ENCODE results near the gene PNMA8C. TPM values are rescaled to one million over a fixed set of nuclear protein-coding genes. Genes with fewer than 3 reads are reported as not detected.

The PNMA8C gene
- total RNA-seq, 4 donors from 2014 or later = 0.12 to 0.39 (median 0.27) TPM; not detected in 1

DNA sequence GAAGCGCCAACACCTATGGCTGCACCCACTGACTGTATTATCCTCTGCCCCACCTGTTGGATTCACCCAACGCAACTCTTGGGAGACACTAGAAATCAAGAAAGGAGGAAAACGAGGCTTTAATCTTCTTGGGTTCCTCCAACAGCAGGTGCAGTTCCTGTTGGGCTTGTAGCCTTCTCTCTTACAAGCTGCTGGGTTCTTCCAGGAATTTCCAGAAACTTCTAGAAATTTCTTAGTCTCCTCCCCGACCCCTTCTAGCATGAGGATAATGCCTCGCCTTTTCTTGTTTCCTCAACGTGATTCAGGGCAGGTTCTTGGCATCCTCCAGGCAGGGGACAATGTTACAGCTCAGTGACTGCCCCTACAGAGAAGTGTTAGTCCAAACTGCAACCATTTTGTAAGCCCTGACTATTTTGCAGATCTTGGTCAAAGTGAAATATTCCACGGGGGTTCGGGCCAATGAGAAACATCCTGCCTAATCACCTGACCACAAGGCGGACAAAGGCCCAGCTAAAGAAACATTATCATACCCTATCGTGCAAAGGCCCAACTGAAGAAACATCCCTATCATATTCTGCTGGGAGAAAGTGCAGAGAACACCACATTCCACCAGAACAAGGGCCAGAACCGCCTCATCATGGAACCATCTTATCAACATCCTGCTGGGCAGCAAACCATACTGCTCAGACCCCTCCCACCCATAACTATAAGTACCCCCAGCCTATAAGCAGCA lies 43.2 kb upstream of the PNMA8C start:
- TF ChIP-seq, protein P1, sequence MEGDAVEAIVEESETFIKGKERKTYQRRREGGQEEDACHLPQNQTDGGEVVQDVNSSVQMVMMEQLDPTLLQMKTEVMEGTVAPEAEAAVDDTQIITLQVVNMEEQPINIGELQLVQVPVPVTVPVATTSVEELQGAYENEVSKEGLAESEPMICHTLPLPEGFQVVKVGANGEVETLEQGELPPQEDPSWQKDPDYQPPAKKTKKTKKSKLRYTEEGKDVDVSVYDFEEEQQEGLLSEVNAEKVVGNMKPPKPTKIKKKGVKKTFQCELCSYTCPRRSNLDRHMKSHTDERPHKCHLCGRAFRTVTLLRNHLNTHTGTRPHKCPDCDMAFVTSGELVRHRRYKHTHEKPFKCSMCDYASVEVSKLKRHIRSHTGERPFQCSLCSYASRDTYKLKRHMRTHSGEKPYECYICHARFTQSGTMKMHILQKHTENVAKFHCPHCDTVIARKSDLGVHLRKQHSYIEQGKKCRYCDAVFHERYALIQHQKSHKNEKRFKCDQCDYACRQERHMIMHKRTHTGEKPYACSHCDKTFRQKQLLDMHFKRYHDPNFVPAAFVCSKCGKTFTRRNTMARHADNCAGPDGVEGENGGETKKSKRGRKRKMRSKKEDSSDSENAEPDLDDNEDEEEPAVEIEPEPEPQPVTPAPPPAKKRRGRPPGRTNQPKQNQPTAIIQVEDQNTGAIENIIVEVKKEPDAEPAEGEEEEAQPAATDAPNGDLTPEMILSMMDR (IDR thresholded peaks at IDR 0.05) = no peak
- TF ChIP-seq EP300 (IDR thresholded peaks at IDR 0.05) = no peak
- TF ChIP-seq POLR2A (IDR thresholded peaks at IDR 0.05) = no peak
- no peak for TF ChIP-seq POLR2AphosphoS5 (IDR thresholded peaks at IDR 0.05)
- H3K4me1 ChIP-seq = peaks cover 0 to 17% (median 6%) of the 10 kb centered on the region in 3 donors
- H3K9me3 ChIP-seq = no peaks in the 10 kb centered on the region
- peak overlapping the region; percentile 7 to 77 (median 66) for H3K27ac ChIP-seq
- no peak for ATAC-seq
- H3K27me3 ChIP-seq = peaks cover 18% of the 10 kb centered on the region
- WGBS, 2 donors (ENCODE audit: low coverage in 1 of 2) = 55 to 60% methylated on average over 5 to 10 of the region's 11 CpGs
- no peaks in the 10 kb centered on the region for H3K36me3 ChIP-seq
- H3K4me3 ChIP-seq = peak overlapping the region; percentile 32 to 51

DNA sequence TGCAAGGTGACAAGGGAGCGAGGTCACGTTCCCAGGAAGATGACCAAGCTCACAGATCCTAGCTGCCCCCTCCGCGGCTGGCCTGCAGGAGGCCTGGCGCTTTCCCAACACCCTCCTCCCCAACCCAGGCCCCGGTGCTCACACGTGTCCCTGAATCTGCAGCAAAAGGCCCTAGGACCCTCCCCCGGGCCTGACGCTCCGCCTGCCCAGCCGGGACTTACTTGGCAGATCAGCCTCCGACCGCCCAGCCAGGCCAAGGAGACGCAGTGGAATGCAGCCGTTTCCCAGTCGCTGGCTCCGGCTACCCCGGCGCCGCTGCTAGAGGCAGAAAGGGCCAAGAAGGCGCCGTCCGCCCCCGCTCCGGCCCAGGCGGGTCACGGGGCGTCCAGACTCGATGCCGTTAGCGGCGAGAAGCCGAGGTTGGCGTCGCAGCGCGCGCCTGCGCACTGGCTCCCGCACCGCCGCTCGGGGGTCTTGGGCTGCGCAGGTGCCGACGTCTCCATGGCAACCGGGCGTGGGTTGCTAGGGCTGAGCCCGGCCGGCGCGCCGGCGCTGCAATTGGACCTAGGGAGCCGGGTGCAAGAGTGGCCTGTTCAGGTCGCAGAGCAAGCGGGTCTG lies 42.5 kb upstream of the PNMA8C start, which contains the start of gene PNMA8A:
Gene PNMA8A, minus strand, starts transcription at position 448 of the 618 bp plus-strand sequence. CDS start 528 bp downstream, outside the sequence.
- peak; percentile 87 for ATAC-seq
- no peaks in the 10 kb centered on the region for H3K36me3 ChIP-seq

DNA sequence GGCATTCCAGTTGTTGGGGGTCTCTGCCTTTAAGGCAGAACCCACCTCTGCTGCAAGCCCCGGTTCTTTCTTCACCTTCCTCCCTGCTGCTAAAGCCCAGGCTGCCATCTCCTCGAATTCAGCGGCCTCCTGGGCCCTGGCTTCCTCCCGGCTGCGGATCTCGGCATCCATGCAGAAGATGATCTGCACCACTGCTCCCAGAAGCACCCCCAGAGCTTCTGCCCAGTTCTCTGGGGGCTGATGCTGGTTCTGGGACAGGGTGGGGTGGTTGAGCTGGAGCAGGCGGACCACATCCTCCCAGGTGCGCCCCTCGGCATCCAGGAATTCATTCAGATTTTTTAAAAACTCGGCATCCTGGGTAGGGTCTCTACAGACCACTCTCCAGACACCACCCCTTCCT lies 41.6 kb upstream of the PNMA8C start:
- Histone ChIP-seq H3K4me1 (peaks cover 0 to 17% (median 6%) of the 10 kb centered on the region in 3 donors), H3K27me3 (peaks cover 13% of the 10 kb centered on the region), H3K27ac (peak overlapping the region in 1 of 4 donors; percentile 77), H3K9me3 (no peaks in the 10 kb centered on the region), H3K4me3 (no peak overlapping the region), H3K36me3 (no peaks in the 10 kb centered on the region)
- ATAC-seq = no peak
- TF ChIP-seq, protein P1 (IDR thresholded peaks at IDR 0.05) = no peak
- no peak for TF ChIP-seq POLR2AphosphoS5 (IDR thresholded peaks at IDR 0.05)
- no peak for TF ChIP-seq POLR2A (IDR thresholded peaks at IDR 0.05)
- TF ChIP-seq EP300 (IDR thresholded peaks at IDR 0.05) = no peak
- WGBS, 2 donors (ENCODE audit: low coverage in 1 of 2) = 91% methylated on average over 4 of the region's 10 CpGs; no CpG with 5 or more reads in 1 of the 2 donors

More for the DNA sequence above, 42.5 kb upstream of the PNMA8C start, which contains the start of gene PNMA8A:
- WGBS, 2 donors (ENCODE audit: low coverage in 1 of 2) = 0 to 18% methylated on average over 3 to 6 of the region's 57 CpGs
- no peak for TF ChIP-seq POLR2AphosphoS5 (IDR thresholded peaks at IDR 0.05)
- TF ChIP-seq, protein P1 (IDR thresholded peaks at IDR 0.05) = peak in 1 of 4 experiments; percentile 21
- Histone ChIP-seq H3K27ac (peak within 1 kb of the TSS; percentile 7 to 77 (median 66)), H3K4me1 (peaks cover 0 to 17% (median 6%) of the 10 kb centered on the region in 3 donors), H3K9me3 (no peaks in the 10 kb centered on the region), H3K4me3 (peak within 1 kb of the TSS; percentile 32 to 51), H3K27me3 (peaks cover 16% of the 10 kb centered on the region)

DNA sequence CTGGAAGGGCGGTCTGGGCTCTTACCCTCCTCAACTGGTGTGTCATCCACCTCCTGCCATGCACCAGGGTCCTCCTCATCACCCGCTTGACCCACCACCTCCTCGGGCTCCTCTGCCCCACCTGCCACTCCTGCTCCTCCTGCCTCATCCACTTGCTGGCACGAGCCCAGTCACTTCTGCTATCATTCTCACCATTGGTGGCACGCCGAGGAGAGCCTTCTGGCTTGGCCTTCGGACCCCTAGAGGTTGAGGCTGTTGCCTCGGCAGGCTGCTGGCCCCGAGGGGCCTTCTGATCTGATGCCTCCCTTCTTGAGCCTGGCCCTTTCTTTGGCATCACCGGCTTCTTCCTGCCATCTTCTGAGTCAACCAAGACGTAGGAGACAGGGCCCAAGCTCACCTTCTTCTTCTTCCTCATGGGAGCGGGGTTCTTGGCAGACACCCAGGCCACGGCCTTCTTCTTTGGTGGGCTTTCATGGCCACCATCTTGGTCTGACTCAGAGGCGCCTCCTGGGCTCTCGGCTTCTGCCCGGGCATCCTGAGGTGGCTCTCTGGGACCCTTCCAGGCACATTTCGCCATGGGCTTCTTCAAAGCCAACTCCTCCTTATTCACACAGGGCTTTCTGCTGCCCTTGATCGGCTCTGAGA lies 40.9 kb upstream of the PNMA8C start:
- no peak for ATAC-seq
- Histone ChIP-seq H3K36me3 (no peaks in the 10 kb centered on the region), H3K9me3 (no peaks in the 10 kb centered on the region), H3K4me1 (peaks cover 0 to 17% (median 6%) of the 10 kb centered on the region in 3 donors), H3K27ac (no peak overlapping the region), H3K27me3 (peaks cover 7% of the 10 kb centered on the region), H3K4me3 (no peak overlapping the region)
- no peak for TF ChIP-seq POLR2AphosphoS5 (IDR thresholded peaks at IDR 0.05)
- TF ChIP-seq EP300 (IDR thresholded peaks at IDR 0.05) = no peak
- TF ChIP-seq, protein P1 (IDR thresholded peaks at IDR 0.05) = no peak
- TF ChIP-seq POLR2A (IDR thresholded peaks at IDR 0.05) = no peak
- WGBS, 2 donors (ENCODE audit: low coverage in 1 of 2) = 94 to 100% methylated on average over 1 to 6 of the region's 18 CpGs

Data from gastroesophageal sphincter (tissue), 4 donors.